Eye (tissue), 1 donor: ENCODE data around the gene PRKD3.

Experiments used
- DNase-seq: peaks from one replicate; pipeline ENCODE4 v3.0.0-alpha.2; 2015

PRKD3 gene

DNA sequence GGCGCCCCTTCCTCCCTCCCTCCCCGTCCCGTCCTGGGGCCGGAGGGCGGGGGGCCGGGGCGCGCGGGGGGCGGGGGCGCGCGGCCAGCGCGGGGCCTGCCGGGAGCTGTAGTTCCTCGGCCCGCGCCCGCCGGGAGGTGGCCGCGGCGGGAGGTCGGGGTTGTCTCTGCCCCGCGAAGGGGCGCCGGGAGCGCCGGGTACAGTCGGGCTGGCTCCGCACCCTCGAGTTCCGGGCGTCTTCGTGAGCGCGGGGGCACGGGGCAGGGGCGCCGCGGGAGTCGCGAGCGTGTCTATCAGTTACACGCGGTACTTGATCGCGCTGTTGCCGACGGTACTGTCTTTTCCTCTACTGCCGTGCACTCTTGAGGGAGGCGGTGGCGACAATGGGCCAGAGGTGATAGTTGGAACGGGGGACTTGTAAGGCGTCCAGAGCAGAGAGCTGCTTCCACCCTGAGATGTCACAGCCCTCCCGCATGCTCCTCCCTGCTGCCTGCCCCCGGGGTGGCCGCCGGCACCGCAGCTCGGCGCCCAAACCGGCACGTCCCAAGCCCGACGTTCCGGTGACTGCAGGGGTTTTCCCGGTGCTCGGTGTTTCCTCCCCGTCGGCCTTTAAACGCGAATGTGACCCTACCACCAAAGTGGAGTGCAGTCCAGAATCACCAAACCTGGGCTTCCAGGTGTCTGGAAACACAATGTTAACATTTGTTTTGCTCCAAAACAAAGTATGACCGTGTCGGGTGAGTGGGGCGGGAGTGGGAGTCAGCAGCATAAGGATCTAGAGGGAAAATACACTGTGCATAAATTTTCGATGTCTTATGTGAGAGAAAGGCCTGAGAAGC is at the start of gene PRKD3:
PRKD3 (minus strand) TSS at position 48 of the 839 bp plus-strand sequence. CDS start 8,309 bp downstream, outside the sequence.
- DNase-seq = peak; percentile 88

DNA sequence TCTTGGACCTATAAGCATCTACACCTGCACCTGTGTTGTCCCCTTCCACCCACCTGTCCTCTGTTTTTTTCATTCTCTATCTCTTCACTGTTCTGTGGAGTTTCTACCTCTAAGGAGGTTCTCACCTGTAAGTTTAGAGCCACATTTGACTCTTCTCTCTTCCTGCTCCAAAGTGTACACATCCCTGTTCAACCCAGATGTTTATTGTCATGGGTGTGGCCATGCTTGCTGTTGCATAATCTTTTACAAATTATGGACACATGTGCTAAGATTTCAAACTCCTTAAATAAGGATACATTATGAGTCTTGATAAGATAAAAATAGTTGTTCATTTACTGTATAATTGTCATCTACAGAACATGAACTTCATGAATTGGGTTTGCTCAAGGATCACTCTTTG is 47.4 kb upstream of the PRKD3 start:
- DNase-seq = no peak

DNA sequence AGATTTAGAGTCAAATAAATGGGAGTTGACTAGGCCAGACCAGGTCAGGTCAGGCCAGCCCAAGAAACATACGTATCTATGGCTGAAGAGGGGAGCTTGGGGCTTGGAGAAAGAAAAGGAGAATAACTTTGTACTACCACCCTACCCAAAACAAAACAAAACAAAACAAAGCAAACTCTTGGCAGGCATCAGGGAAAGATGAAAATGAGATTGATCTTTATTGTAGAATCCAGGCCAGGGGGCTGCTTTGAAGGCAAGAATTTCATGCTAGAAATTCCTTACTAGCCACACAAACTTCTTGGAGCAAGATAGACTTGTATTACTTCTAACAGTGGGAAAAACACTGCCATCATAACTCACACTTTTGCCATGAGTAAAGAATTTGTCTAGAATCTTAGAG is 46.0 kb upstream of the PRKD3 start:
- DNase-seq = no peak

DNA sequence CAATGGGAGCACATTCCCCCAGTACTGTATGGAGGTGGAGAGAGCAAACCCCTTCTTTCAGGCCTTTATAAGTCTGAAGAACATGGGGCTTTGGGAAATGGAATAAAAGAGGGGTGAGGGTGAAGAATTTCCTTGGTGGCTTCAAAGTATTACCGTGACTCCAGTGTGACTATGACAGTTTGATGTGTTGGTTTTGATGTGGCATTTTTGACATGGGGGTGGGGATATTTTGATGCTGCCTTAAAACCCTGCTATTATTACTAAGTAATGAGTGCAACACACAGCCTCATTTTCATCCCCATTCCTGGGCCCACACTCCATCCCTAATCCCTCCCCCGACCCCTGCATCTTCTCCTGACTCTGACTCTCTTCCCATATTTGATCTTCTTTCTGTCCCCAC is 43.4 kb upstream of the PRKD3 start:
- DNase-seq = no peak

DNA sequence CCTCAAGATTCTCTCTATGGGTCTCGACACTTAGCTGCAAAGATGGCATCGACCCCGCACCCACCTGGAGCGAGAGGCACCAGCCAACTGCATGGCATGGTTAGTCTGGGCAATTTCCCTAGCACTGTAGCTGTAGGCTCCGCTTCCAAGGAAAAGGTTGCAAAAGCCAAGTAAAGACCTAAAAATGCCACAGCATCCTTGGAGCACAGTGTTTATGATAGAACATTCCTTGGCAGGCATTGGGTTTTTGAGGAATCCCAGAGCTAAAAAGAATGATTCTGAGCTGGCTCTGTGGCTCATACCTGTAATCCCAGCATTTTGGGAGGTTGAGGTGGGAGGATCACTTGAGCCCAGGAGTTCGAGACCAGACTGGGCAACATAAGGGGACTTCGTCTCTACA is 42.7 kb upstream of the PRKD3 start:
- no peak for DNase-seq

DNA sequence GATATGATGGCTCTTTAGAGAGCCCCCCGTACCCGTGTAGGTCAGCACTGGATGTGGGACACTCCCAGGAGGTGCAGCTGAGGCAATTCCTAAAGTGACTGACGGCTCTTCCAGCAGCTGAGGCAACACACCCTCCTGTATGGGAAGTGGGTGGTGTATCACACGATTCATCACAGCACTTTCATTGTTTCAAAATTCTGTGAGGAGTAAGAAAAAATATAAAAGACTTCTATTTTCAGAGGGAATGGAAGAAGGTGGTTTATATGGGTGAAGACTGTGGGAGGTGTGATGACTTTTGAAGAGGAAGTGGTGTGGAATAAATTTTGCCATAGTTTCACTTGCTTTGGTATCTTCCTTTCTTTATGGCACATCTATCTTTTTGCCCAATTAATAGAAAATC is 42.1 kb upstream of the PRKD3 start:
- DNase-seq = no peak

DNA sequence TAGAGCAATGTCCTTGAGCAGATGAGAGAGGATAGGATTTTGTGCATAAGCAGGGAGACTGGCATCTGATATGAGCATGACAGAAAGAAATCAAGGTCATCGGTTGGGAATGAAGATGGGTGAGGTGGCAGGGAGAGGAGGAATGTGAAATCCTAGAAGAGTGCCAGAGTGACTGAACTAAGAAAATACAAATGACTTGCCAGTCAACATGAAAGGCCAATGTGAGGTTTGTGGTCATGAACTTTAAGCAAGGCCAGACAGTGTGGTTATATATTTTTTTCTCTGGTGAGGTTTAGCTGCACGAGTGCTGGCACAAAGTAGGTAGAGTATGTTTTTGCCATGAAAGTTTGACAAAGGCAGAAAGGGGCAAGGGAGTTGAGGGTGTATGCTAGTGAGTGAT is 41.0 kb upstream of the PRKD3 start:
- no peak for DNase-seq

DNA sequence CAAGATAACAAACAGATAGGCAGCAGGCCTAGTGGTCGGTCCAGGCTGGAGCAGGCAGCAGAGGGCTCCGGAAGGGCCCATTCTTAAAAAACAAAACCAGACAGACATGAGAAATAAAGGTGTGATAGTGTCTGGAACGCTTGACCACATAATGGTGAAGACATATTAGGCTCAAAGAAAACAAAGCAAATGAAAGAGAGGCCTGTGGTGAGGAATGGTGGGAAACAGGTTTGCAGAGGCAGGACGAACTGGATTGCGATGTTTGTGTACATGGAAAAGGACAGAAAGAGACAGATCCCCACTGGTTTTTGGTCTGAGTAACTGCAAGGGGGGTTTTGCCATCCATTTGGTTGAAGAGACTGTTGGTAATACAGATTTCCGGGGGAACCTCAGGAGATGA is 39.7 kb upstream of the PRKD3 start:
- DNase-seq = no peak

DNA sequence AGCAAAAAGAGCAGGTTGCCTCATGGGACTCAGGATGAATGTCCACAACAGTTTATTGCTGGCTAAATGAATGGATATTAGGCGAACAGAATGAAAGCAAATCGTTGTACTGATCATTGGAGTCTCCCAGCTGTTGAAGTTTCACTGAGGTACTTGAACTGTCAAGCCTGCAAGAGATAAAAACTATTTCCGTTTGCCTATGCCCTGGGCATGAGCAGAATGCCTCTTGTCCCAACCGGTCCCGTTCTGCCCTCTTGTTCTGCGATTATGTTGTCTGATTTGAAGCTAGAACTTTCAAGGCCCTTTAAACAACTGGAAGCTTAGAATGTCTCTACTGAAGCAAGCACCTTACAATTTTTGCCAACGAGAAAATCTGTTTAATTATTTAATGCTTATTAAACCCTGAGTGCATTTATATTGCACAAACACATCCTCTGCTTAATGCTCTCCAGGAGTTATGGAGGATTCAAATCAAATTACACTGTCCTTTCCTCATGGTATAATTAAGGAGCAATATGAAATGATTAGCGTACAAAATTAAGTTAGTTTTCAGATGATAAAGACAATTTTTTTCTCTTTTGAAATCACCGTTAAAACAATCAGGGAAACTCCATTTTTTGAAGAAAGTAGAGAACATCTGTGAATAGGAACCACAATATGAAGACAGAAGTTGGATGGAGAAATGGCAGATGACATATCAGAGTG is 37.5 kb upstream of the PRKD3 start:
- peak; percentile 10 for DNase-seq

DNA sequence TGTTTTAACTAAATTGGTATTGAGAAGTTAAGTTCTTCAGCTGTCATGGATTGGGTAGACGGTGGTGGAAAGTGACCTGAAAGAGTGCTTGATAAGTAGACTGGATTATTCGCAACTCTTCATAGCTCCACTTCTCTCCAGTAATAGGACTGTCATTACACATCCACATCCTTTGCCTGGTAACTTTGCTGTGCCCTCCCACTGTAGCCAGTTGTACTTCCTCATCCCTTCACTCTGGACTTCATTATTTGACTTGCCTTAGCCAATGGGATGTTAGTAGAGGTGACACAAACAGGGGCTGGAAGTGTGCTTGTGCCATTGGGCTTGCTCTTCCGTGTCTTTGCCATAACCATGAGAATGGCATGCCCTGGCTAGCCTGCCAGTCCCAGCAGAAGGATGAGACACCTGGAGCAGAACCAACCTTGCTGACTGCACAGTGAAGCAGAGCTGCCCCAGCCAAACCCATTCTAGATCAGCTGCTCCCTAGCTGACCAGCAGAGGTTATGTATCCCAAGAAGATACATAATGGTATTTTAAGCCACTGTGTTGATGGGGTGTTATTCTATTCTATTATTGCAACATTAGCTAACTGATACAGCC is 36.7 kb upstream of the PRKD3 start:
- no peak for DNase-seq

DNA sequence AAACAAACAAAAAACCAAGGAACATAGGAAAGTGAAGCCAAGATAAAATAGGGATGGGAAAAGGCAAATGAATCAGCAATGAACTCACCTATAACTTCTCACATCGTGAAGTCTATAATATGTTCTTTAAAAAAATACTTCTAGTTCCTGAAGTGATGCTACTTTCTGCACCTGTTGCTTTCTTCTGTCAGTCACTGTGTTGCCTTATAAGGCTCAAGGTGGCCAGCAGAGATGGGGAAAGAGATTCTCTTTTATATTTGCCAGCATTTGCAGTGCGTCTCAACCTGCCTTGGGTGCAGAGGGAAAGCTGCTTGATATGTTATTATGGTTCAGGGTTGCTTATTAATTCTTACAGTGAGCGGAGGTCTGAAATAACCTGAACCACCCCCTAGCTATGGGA is 33.8 kb upstream of the PRKD3 start:
- DNase-seq = no peak

DNA sequence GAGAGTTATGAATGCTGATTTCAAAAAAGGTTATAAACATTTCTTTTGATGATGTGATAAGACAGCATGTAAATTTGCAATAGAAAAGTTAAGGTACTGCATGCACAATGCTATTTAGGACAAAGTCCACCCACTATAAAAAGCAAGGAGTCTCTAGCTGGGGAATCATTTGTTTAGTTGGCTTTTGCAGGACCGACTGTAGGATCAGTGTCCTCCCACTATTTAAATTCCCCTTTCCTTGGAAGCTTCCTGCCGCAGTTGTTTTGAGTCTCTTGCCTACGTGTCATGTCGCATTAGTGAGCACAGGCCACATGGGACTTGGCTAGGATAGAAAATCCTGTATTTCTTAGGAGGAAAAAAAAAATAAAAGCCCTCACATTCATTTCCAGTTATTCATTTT is 32.9 kb upstream of the PRKD3 start:
- DNase-seq = peak; percentile 78

DNA sequence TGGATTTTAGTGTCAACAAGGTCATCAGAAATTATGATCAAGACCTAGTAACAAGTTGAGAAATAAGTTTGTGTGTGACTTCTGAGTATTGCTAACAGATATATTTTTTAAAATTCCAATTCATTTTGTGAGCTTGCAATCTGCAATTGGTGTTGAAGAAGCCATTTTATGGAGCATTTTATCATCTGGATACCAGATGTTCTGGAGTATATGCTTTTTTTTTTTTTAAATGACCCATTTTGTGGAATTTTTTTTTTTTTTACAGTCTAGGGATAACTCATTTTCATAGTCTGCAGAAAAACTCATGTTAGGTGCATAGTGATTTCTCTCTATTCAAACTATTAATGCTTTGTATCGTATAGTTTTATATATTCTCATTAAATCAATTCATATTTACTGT is 32.4 kb upstream of the PRKD3 start:
- DNase-seq = peak; percentile 9

DNA sequence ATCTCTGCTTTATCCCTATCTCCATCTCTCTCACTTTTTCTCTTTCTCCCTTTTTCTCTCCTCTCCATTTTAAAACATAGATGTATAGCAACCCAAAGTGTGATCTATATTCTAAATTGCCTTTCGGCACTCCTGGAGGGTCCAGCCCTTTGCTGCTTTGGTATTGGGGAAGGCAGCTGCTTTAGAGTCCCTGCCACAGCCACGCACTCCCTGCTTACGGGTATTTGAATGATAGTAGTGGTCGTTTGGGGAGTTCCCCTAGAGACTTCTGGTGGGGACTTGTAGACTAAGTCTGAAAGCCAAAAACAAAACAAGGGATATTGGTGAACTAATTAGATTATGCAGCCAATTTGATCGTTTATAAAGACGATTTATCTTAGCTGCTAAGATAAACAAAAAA is 31.7 kb upstream of the PRKD3 start:
- no peak for DNase-seq

DNA sequence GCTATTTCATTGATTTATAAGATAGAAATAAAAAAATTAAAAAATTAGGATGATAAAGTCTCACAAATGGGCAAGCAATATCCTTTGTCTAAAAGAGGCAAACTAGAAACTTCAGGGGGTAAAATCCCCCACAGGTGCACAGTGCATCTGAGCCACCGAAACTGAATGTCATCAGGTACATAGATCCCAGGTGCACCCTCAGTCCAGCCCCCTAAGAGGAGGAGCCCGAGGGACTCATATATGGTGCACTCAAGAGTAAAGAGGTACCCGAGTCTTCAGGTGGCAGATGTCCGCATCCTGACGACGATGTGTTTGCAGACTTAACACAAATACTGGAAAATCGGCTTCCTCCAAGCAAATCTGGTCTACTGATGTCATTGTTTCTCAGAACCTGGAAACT is 31.1 kb upstream of the PRKD3 start:
- DNase-seq = no peak

DNA sequence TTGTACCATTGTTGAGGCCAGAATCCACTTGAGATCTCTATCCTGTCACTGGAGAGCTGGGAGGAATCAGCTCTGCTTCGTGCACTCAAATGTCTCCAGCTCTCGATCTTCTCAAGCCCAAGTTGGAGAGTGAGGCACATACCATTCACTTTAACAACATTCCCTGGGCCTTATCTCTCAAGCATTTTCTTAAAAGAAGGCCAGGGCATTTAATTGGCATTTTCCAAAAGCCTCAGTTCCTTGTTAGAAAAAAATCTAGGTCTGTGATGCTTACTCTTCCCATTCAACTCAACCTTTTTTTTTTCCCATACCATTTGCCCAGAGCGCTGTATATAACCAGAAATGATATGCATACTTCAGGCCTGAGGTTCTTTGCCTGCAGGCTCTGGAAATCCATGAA is 29.9 kb upstream of the PRKD3 start:
- DNase-seq = no peak

DNA sequence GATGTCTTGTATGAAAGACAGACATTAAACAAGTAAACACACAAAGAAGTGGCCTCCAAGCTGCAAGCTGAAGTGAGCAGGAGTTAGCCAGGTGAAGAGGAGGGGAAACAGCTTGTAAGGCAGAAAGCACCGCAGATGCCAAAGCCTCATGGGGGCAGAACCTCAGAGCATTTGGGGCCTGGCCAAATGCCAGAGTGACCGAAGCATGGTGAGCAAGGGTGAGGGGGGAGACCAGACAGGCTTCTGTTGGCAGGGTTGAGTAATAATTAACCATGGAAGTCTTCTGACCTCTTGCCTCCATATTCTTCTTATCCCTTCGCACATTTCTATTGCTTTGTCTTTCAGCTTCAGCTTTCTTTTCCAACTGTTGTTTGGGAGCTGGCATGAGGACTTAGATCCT is 25.4 kb upstream of the PRKD3 start:
- DNase-seq = no peak

DNA sequence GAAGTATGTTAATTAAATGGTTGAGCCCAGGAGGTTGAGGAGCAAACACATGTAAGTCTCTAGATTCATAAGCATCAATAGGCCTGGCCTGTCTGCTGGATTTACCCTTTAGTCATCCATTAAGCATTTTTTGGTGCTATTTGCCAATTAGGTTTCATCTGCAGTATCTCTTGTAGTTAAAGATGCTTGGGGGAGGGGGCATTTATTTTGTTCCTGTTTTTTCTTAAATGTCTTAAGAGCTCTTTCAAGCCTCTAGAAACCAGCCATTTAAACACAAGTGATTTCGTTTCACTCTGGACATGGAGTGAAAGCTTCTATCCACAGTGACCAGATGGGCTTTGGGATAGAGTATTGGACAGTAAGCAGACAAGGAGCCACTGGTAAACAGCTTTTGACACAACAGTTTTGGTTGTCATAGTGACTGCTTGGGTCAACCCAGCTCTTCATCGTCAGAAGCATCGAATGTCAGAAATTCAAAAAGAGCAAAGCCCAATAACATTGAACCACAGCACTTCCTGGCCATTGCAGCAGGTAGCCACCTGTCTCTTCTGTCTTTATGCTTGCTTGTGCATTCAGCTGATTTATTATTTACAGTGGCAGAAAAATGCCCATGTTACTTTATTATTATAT is 24.7 kb upstream of the PRKD3 start:
- peak; percentile 18 for DNase-seq

DNA sequence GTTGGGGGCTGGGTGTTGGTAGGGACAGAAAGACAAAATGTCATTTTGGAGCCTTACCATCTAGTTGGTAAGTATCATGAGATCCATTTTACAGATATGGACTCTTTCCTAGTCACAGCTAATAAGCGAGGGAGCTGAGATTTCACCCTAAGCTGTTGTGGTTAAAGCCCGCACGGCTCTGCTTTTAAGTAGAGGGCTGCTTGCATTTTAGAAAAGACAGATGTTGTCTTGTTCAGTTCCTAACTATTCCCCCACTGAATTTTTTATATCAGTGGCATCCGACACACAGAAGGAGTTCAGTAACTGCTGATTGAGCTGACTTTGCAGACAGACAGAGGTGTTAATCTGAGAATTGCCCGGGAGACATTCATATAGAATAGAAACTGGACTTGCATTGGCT is 23.5 kb upstream of the PRKD3 start:
- DNase-seq = no peak

DNA sequence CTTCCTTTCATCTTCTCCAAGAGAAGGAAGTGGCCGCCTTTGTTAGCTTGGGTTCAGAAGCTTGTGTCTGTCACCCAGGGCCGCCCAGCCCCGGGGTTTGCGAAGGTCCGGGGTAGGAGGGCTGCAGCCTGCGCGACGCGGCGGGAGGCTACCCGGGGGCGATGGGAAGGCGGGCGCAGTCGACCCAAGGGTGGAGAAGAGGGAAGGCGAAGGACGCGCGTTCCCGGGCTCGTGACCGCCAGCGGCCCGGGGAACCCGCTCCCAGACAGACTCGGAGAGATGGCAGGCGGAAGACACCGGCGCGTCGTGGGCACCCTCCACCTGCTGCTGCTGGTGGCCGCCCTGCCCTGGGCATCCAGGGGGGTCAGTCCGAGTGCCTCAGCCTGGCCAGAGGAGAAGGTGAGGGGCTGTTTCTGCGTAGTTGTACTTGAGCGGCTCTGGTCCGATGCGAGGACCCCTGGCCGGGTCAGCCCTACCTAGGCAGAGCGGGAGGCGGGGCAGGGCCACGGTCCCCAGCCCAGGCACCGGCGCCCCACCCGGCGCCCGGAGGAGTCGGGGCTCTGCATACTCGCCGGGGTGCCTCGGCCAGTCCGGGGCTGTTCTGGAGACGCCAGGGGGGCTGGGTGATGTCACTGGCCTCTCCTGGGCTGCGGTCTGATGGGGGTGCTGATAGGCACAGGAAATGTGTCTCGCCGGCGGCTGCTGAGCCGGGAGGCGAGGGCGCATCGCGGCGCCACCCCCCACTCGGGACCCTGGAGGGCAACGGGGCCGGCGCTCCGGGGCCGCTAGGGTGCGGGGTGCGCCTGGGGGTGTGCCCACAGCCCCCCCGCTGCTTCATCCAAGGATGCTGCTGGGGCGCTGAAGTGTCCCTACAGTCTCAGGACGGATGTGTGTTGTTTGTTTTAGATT is 20.1 kb upstream of the PRKD3 start, which contains the start of gene QPCT:
QPCT (plus strand) TSS at position 178 of the 909 bp plus-strand sequence; CDS start at position 280, 102 bp downstream.
- peak; percentile 74 for DNase-seq

DNA sequence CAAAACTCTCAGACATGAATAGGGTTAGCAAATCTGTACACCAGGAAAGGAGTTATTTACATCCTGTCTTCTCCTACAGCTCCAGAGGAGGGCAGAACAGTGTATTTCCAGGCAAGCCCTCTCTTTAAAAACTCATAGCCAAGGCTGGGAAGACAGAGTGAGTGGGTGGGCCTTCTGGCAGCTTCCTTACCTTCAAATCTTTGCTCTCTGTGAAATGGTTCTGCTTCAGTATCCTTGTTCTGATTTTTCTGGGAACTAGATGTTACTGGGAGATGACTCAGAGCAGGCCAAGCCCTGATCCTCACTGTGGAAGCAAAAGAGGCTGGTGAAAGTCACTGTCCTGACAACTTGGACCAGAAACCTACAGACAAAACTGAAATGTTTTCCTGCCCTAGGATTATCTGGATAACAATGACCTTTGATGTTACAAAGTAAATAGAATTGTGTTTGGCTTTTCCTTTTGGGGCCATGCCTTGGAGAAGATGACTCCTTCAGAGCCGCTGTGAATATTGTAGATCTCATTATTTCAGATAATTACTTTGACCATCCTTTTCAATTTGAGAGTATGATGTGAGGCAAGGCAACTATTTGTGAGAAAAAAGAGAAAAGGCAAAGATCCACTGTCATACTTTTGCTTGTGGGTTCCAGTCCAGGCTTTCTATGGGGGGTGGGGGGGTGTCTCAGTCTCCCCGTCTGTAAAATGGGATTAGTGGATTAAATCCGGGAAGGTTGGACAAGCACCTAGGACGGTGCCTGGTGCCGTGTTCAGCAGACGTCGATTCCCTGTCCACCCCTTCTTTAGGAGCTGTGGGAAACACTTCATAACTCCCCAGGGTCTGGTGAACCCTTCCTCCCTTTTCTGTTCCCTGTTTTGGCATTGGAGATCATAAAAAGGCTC is 19.2 kb upstream of the PRKD3 start:
- peak; percentile 52 for DNase-seq
